Inflammatory macrophage (primary cell): ENCODE results near the gene ODAD4.
"Not testable (repeated sequence)": the region's sequence is repeated elsewhere in the genome, so short reads cannot be mapped to it uniquely, and the experiment has no call there.

Experiments
- DNase-seq, 2 donors: peaks; one replicate each; pipeline ENCODE4 v3.0.0-alpha.2; 2020 to 2022

The ODAD4 gene

DNA sequence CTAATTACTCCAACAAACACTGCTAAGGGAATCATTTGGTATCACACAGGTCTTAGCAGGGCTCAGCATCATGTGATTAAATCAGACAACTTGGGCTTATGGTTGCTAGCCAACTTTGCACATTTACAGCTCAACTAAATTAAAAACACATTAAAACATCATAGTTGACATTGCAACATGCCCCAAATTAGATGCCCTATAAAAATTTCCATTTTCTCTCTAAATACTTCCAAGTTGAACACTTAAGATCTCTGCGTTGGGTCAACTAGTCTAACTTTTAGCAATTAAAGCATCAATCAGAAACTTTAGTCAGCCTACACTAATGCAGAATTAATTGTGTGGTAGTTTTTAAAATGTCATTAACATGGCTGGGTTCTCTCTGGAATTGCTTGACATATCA, 74.7 kb downstream of the ODAD4 start:
- DNase-seq, result no peak

DNA sequence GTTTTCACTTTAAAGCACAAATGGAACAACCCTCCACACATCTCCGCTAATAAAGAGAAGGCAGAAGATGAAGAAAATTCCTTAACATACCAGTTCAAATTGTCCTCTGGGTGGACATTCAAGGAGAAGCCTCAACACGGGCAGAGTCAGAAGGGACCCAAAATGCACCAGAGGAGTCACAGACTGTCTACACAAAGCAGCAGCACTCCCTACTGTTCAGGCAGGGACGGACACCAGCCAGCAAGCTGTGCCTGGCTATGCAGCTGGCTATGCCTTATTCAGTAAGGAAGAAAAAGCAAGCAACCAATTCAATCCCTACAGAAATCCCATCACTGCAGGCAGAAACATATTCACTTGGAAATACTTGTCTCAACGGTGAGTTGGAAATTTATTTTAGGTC, 78.8 kb downstream of the ODAD4 start:
- DNase-seq, result no peak

DNA sequence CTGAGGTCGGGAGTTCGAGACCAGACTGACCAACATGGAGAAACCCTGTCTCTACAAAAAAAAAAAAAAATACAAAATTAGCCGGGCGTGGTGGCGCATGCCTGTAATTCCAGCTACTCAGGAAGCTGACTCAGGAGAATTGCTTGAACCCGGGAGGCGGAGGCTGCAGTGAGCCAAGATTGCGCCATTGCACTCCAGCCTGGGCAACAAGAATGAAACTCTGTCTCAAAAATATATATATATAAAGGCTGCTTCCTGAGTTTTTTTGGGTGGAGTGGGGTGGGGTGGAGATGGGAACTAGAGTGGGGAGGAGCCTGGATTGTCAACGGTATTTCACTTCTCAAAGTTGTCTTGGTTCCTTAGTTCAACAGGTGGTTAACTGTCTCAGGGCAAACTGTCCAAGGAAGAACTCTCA, 79.9 kb downstream of the ODAD4 start:
- DNase-seq, result peak; percentile 48 to 83

GRCh38 chr17:42010898-42011516, 80.6 kb downstream of the ODAD4 start:
- peak; percentile 43 to 66 for DNase-seq

DNA sequence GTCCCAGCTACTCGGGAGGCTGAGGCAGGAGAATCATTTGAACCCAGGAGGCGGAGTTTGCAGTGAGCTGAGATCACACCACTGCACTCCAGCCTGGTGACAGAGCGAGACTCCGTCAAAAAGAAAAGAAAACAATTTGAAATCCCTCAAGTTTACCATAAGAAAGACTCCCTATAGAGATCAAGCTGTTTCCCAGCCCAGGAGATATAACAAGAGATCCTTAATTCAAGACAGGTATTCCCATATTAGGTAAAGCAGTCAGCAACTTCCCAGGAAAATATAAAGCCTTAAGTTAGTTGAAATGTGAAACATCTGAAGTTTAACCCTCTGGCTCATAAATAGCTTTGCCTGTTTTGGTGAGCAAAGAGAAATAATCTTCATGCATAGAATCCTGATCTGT, 81.9 kb downstream of the ODAD4 start:
- not testable (repeated sequence) for DNase-seq

DNA sequence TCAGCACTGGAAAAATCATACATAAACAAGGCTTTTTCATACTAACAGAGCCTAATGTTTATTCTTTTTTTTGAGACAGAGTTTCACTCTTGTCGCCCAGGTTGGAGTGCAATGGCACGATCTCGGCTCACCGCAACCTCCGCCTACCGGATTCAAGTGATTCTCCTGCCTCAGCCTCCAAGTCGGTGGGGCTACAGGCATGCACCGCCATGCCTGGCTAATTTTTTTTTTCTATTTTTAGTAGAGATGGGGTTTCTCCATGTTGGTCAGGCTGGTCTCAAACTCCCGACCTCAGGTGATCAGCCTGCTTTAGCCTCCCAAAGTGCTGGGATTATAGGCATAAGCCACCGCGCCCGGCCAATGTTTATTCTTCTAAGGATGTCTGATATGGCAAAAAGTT, 83.3 kb downstream of the ODAD4 start:
- DNase-seq, result not testable (repeated sequence)
